Upper lobe of left lung (tissue), 4 donors: ENCODE results near the gene ASPRV1.

Experiments
- CTCF ChIP-seq, 6 experiments: fragments of 450-650 bp in 4 of 6; fragments of 200-600 bp in 2 of 6; sonication (generic) in 2 of 6; IDR thresholded peaks; one replicate each; pipeline ENCODE4 v1.5.1; 2016 to 2019; ENCODE audit warnings: antibody characterized with exemption in 6 of 6
- EP300 ChIP-seq, 4 donors: sonication (generic); formaldehyde crosslinking; IDR thresholded peaks; one replicate each; pipeline ENCODE4 v1.5.1; 2017; ENCODE audit warnings: antibody characterized with exemption in 4 of 4, control low read depth in 2 of 4
- POLR2A ChIP-seq, 4 donors: fragments of 450-650 bp; IDR thresholded peaks; one replicate each; pipeline ENCODE4 v1.5.1; 2016 to 2017; ENCODE audit warnings: antibody characterized with exemption in 4 of 4, mild to moderate bottlenecking in 2 of 4

- no peak for TF ChIP-seq CTCF (IDR thresholded peaks at IDR 0.05)
- TF ChIP-seq POLR2A (IDR thresholded peaks at IDR 0.05): peak in 1 of 4 donors; percentile 31
- no peak for TF ChIP-seq EP300 (IDR thresholded peaks at IDR 0.05)
Measured at GRCh38 chr2:69945441-69945840, 16.0 kb downstream of the ASPRV1 start.
